ENCODE results near the gene TSHZ2.

DNA sequence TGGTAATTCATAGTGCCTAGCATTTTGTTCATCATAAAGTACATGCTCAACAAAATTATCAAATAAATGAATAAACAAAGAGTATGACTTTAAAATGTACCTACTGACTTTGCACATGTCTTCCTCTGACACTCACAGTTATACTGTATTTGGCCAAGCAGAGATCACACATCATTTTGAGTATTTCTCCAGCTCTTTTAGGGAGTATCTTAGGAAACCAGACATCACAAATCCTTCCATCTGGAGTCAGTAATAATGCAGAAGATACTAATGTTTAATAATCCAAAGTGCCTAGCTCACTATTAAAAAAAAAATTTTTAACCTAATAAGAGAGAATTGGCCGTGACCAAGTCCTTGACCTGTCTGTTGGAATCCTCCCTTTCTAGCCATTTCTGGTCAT is 466.9 kb downstream of the TSHZ2 start:
- TF ChIP-seq POLR2AphosphoS5 (IDR thresholded peaks at IDR 0.05) = no peak
- no peak for TF ChIP-seq CTCF (IDR thresholded peaks at IDR 0.05)
- TF ChIP-seq POLR2A (IDR thresholded peaks at IDR 0.05) = no peak

Measured in breast epithelium (tissue), 3 donors.